GM23248 (cell line): ENCODE measurements around the gene POLR1H.

ENCODE experiments used
- EZH2 ChIP-seq: fragments of 200-600 bp; sonication (generic); IDR thresholded peaks from 2 replicates; pipeline ENCODE4 v1.6.1; 2018; ENCODE audit warnings: antibody characterized with exemption, mild to moderate bottlenecking; ENCODE audit not compliant: insufficient read depth, poor library complexity, severe bottlenecking
- EZH2phosphoT487 ChIP-seq: fragments of 200-600 bp; sonication (generic); IDR thresholded peaks from 2 replicates; pipeline ENCODE4 v1.6.1; 2018; ENCODE audit warnings: antibody characterized with exemption, moderate library complexity, mild to moderate bottlenecking, low read depth; ENCODE audit not compliant: insufficient read depth

GRCh38 chr6:30022189-30022588, 38.9 kb upstream of the POLR1H start:
- TF ChIP-seq EZH2phosphoT487 (no peak), EZH2 (no peak)
